Astrocyte (in vitro differentiated cells and primary cell): ENCODE measurements around the gene LMNTD2.

Source experiments
- EZH2 ChIP-seq: IDR thresholded peaks from 2 replicates; pipeline ENCODE4 v1.6.1; 2012; ENCODE audit warnings: mild to moderate bottlenecking, low read length, inconsistent platforms; ENCODE audit not compliant: insufficient read depth
- TF ChIP-seq, protein P1 (sequence below): IDR thresholded peaks from 2 replicates; pipeline ENCODE4 v1.5.1; 2011; ENCODE audit warnings: low read depth, mild to moderate bottlenecking, inconsistent platforms, low read length, moderate library complexity; ENCODE audit not compliant: insufficient read depth

DNA sequence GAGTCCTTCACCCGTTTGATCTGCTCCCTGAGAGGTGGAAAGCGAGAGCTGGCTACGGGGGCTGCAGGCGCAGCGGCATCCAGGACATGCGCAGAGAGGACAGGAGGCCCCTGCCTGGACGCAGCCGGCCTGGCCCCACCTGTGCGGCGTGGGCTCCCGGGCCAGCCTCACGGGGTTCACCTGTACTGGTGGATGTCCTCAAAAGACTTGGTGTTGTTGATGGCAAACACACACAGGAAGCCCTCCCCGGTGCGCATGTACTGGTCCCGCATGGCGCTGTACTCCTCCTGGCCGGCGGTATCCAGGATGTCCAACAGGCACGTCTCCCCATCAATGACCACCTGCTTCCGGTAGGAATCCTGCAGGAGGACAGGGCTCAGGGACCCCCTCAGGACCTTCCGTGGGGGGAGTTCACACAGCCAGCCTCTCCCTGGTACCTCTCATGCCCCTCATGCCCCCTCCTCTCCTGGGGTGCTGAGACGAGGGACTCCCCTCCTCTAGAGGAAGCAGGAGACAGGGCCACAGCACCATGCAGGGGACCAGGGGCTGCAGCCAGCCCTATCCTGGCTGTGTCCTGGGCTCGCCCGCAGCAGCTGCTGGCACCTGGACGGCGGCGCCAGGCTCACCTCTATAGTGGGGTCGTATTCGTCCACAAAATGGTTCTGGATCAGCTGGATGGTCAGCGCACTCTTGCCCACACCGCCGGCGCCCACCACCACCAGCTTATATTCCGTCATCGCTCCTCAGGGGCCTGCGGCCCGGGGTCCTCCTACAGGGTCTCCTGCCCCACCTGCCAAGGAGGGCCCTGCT, 26.7 kb downstream of the LMNTD2 start:
- TF ChIP-seq, protein P1, sequence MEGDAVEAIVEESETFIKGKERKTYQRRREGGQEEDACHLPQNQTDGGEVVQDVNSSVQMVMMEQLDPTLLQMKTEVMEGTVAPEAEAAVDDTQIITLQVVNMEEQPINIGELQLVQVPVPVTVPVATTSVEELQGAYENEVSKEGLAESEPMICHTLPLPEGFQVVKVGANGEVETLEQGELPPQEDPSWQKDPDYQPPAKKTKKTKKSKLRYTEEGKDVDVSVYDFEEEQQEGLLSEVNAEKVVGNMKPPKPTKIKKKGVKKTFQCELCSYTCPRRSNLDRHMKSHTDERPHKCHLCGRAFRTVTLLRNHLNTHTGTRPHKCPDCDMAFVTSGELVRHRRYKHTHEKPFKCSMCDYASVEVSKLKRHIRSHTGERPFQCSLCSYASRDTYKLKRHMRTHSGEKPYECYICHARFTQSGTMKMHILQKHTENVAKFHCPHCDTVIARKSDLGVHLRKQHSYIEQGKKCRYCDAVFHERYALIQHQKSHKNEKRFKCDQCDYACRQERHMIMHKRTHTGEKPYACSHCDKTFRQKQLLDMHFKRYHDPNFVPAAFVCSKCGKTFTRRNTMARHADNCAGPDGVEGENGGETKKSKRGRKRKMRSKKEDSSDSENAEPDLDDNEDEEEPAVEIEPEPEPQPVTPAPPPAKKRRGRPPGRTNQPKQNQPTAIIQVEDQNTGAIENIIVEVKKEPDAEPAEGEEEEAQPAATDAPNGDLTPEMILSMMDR = no peak
- no peak for TF ChIP-seq EZH2
